GM21528 (cell line): Measurements from ENCODE around the gene SLC35G4.
"Not testable (repeated sequence)": the region's sequence is repeated elsewhere in the genome, so short reads cannot be mapped to it uniquely, and the experiment has no call there.

Source experiments
- ATAC-seq: cut with Tn5 transposase; IDR thresholded peaks from one replicate; pipeline ENCODE4 v1.9.1; 2021; ENCODE audit warnings: mild to moderate bottlenecking, moderate library complexity; ENCODE audit not compliant: unreplicated experiment, low FRiP score

The SLC35G4 gene

GRCh38 chr18:11613073-11613472, 3.7 kb downstream of the SLC35G4 start:
- not testable (repeated sequence) for ATAC-seq

- not testable (repeated sequence) for ATAC-seq
These were observed 4.2 kb downstream of the SLC35G4 start for GRCh38 chr18:11613611-11614010.

DNA sequence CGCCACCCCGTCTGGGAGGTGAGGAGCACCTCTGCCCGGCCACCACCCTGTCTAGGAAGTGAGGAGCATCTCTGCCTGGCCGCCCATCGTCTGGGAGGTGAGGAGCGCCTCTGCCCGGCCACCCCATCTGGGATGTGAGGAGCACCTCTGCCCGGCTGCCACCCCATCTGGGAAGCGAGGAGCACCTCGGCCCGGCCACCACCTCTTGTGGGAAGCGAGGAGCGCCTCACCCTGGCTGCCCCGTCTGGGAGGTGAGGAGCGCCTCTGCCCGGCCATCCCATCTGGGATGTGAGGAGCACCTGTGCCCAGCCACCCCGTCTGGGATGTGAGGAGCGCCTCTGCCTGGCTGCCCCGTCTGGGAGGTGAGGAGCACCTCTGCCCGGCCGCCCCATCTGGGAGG, 4.6 kb downstream of the SLC35G4 start:
- ATAC-seq = not testable (repeated sequence)

DNA sequence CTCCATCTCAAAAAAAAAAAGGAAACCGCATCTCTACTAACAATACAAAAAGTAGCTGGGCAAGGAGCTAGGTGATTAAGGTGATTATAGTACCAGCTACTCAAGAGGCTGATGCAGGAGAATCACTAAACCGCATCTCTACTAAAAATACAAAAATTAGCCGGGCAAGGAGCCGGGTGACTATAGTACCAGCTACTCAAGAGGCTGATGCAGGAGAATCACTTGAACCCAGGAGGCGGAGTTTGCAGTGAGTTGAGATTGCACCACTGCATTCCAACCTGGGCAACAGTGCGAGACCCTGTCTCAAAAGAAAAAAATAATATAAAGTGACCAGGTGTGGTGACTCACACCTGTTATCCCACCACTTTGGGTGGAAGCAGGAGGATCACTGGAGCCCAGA, 5.6 kb downstream of the SLC35G4 start:
- not testable (repeated sequence) for ATAC-seq

GRCh38 chr18:11647310-11647709, 37.9 kb downstream of the SLC35G4 start:
- ATAC-seq = not testable (repeated sequence)

GRCh38 chr18:11647804-11648203, 38.4 kb downstream of the SLC35G4 start:
- not testable (repeated sequence) for ATAC-seq

GRCh38 chr18:11649839-11650238, 40.4 kb downstream of the SLC35G4 start:
- ATAC-seq = no peak

DNA sequence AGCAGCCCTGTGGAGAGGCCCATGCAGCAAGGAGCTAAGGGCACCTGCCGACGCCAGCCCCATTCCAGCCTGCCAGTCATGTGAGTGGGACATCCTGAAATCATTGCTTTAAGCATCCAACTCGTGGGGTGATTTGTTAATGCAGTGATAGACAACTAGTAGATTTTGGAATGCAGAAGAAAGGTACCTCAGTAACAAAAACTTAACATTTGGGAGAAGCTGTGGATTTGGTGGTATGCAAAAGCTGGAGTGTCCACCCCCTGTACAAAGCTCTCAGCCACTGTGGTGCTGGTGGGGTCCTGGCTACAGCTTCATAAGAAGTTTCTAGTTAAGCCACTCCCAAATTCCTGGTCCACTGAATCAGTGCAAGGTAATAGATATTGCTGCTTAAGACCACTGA, 42.5 kb downstream of the SLC35G4 start:
- no peak for ATAC-seq

DNA sequence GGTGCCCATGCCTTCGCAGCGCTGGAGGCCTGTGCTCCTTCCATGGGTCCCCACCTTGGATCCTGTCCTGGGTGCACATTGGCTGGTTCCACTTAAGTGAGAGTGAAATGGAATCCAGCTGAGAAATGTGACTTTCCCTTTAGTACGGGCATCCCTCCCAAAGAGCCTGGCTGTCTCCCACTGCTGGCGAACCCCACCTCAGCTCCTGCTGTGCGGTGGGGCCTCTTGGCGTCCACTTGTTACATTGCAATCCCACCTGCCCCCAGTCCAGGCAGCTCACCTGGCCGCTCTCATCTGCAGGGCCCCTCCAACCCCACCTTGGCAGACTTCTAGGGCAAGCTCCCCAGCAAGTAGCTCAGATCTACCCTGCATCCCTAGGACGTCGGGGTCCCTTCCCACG, 44.1 kb downstream of the SLC35G4 start:
- ATAC-seq = no peak

GRCh38 chr18:11654736-11655605, 45.6 kb downstream of the SLC35G4 start:
- no peak for ATAC-seq

- ATAC-seq = no peak
These were observed 46.2 kb downstream of the SLC35G4 start for GRCh38 chr18:11655606-11655932.

DNA sequence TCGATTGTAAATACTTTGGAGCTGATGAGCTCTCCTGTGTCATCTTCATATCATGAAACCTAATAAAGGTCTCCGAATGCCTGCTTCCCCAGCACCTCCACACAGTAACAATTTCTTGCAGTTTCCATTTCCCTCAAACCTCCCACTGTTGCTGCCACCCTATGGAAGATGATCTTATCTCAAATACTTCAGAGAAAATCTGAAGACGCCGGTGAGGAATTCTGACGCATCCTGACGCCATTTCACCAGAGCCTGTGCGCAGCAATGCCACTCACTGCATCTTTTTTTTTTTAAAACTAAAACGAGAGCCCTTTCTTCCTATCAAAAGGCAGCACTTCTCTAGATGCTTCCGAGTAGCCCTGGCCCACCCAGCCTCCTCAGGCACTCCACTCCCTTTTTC, 47.8 kb downstream of the SLC35G4 start:
- no peak for ATAC-seq

DNA sequence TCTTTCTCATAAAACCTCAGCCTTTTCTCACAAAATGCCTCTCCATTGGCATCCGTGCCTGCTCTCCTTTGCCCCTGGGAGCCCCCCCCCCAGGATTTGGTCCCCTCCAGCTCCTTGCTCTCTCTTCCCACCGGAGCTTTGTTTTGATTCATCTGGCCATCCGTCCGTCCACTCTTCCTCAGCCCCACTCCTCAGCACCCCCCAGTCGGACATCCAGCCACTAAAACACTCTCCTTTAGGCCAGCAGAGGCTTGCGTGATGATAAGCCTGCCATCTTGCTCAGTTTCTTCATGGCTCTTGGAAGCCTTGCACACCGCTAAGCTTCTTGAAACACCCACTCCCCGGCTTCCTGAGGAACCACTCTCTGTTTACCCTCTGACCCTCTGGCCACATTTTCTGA, 48.2 kb downstream of the SLC35G4 start:
- ATAC-seq = no peak

- ATAC-seq = no peak
These were observed 48.6 kb downstream of the SLC35G4 start for GRCh38 chr18:11658019-11658418.

- ATAC-seq = no peak
These were observed 49.6 kb downstream of the SLC35G4 start for GRCh38 chr18:11658989-11659388.
